Measurements from ENCODE around the gene HASPIN.

Gene HASPIN

DNA sequence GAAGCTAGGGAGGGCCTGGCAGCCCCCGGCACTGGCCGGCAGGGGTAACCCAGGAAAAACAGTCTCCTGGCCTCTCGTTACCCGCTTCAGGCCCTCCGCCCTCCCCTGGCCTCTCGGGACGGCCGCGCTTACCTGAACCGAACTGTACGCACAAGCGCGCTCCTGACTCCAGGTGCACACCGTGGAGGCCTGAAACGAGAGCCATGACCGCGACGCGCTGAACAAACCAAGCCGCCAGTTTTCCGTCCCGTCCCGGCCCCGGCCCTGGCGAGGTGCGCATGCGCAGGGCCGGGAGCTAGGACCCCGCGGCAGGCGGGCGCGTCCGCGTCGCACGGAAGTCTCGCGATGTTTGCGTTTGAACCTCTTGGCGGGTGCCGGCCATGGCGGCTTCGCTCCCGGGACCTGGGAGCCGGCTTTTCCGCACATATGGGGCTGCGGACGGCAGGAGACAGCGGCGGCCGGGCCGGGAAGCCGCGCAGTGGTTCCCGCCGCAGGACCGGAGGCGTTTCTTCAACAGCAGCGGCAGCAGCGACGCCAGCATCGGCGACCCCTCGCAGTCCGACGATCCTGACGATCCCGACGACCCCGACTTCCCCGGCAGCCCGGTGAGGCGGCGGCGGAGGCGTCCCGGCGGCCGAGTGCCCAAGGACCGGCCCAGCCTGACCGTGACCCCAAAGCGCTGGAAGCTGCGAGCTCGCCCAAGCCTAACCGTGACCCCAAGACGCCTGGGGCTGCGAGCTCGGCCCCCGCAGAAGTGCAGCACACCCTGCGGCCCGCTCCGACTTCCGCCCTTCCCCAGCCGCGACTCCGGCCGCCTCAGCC is at the start of gene HASPIN:
TSS of gene HASPIN (plus strand) at position 348 of the 822 bp plus-strand sequence. CDS start at position 381, 33 bp downstream.
- DNase-seq (ENCODE audit: low read depth in 2 of 2), result peak; percentile 91 to 92

GRCh38 chr17:3675886-3676285 is 47.8 kb upstream of the HASPIN start:
- DNase-seq (ENCODE audit: low read depth in 2 of 2), result no peak

DNA sequence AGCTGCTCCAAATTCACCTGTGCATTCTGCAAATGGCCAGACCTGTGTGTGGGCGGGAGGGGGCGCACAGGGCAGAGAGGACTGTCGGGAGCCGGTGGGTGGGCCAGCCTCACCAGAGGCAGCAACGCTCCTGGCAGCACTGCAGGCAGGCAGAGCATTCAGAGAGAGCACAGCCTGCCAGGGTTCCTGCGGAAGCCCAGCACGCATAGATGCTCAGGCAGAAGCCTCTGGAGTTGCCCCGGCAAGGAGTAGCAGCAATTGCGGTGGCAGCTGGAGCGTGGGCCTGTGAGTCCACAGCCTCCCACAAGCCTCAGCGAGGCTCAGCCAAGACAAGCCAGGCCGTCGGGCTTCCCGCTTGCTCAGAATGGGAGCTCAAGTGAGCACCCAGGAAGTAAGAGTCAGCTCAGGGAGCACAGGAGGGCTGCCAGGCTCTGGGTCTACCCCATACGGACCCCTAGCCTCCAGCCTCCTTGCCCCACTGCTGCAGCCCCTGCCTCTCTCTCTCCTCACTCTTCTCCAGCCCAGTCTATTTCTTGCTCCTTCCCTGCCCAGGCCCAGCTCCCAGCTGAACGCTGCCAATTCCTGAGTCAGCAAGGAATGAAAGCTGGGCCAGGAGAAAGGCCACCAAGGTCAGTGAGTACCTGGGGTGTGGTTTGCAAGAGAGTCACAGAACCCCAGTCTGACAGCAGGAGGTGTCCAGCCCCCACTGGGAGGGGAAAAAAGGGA is 45.4 kb upstream of the HASPIN start:
- DNase-seq (ENCODE audit: low read depth in 2 of 2), result no peak

DNA sequence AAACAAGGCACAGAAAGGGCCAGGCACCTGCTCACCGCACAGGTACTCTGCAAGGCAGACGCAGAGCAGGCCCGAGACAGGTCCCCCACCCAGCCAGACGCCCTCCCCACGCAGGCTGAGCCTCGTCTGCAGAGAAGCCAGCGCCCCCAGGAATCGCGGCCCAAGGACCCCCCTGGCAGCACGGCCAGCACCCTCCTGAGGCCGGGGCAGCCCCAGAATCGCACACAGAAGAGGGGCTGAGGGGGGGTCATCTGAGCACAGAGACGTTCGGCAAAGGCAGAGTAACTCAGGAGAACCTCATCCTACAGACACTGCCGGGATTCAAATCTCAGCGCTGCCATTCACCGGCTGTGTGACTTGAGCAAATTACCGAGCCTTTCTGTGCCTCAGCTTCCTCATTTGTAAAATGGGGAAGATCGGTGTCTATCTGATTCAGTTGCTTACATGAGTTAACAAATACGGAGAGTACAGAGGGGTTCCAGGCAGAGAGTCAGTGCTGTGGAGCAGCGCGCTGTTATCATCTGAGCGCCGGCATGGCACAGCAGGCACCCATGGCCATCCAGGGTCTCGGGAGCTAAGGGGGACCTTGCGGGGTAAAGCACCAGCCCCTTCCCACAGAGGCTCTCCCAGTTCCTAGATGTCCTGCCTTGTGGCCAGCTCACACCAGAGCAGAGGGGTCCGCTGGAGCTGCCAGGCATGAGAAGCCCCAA is 44.7 kb upstream of the HASPIN start:
- DNase-seq (ENCODE audit: low read depth in 2 of 2), result no peak

DNA sequence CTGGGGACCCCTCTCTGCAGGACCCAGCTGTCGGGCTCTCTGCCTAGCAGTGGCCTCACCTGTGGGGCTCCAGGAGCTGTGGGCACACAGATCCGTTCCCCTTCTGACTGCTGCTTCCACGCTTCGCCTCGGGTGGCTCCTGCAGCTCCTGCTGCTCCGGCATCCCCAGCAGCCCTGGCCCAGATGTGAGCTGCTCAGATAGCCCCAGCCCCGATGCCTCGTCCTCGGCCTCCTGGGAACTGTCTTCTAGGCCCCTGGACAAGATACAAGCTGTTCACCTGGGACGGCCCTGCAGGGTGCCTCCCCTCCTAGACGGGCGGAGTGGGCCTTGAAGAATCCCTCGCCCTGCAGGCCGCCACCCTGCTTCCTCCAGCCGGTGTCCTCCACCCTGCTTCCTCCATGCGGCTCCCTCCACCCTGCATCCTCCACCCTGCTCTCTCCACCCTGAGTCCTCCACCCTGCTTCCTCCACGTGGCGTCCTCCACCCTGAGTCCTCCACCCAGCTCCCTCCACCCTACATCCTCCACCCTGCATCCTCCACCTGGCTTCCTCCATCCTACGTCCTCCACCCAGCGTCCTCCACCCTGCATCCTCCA is 44.1 kb upstream of the HASPIN start:
- no peak for DNase-seq (ENCODE audit: low read depth in 2 of 2)

DNA sequence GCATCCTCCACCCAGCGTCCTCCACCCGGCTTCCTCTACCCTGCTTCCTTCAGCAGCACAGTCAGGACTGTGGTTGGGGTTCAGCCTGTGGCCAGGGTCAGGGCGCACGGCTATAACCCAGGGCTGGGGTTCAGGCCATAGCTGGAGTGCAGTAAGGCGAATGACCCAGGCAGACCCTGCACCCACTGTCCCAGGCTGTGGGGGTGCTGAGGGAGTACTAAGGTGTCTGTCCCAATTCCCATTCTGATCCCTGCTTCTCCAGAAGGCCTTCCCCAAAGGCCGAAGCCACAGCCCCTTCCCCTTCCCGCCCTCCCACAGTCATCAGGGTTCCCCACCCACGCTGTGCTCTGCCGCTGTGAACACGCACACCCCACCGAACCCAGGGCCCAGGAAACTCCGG is 42.6 kb upstream of the HASPIN start:
- DNase-seq (ENCODE audit: low read depth in 2 of 2), result no peak

DNA sequence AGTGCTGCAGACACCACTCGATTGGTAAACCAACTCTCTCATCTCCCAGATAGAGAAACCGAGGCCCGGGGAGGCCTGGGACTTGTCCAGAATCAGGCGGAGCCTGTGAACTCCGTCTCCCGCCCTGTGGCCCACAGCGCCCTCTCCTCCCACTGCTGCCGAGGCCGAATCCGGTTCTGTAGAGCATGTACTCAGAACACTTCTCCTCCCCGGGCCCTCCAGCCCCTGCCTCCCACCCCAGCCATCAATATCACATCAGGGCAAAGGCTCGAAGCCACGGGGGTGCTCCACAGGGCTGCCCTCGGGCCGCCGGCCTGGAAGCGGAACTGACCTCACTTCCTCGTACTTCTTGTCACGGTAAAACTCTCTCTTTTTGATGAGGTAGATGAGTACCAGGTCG is 42.1 kb upstream of the HASPIN start:
- DNase-seq (ENCODE audit: low read depth in 2 of 2), result no peak

DNA sequence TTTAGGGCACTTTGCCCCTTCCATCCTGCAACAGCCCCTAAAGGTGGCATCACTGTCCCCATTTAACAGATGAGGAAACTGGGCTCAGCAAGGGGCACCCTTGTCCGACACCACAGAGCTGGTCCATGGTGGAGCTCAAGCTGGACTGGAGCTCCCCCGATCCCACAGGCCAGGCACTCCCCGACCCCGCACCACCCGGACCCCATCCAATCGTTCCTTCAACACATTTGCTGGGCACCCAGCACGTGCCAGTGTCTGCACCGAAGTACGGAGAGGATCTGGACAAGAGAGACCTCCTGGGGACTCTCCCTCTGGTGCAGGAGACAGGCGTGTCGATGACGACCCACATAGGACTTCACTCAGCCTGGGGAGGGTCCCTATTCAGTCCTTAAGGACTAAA is 41.7 kb upstream of the HASPIN start:
- DNase-seq (ENCODE audit: low read depth in 2 of 2), result no peak

- DNase-seq (ENCODE audit: low read depth in 2 of 2), result peak; percentile 41 to 51
Measured at GRCh38 chr17:3683054-3683511, 40.6 kb upstream of the HASPIN start.

DNA sequence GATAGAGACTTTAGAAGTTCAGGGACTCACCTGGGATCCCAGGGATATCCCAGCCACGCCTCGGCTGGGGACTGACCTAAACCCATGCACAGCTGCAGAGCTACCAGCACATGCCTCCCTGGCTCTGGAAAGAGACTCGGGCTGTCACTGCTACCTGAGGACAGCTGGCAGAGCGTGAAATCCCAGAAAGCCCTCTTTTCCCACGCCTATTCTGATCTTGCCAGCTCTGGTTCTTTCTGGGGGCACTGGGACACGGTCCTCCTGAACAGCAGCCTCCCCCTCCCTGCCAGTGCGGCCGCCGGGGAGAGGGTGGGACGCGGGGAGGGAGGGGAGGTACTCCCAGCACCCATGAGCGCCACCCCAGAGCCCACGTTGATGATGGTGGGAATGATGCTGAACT is 38.5 kb upstream of the HASPIN start:
- DNase-seq (ENCODE audit: low read depth in 2 of 2), result no peak

DNA sequence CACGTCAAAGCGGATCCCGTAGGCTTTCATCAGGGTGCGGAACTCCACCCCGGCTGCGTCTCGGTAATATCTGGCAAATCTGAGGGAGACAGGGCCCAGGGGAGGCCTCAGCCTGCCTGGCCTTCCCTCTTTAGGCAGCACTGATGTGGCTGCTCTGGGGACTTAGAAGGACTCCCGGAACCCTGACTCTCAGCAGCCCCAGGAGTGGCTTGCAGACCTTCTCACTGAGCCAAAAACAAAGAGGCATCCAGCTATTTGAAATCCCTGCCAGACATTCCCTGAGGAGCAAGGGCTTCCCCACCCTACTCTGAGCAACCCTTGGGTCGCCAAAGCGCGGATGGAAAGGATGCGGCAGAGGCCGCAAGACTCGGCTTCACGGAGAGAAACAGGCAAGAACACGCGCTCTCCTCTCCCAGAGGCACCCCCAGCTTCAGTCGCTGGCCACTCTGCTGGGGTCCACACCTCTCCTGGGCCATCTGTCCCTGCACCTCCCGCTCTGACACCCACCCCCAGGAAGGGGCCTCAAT is 35.6 kb upstream of the HASPIN start:
- no peak for DNase-seq (ENCODE audit: low read depth in 2 of 2)

DNA sequence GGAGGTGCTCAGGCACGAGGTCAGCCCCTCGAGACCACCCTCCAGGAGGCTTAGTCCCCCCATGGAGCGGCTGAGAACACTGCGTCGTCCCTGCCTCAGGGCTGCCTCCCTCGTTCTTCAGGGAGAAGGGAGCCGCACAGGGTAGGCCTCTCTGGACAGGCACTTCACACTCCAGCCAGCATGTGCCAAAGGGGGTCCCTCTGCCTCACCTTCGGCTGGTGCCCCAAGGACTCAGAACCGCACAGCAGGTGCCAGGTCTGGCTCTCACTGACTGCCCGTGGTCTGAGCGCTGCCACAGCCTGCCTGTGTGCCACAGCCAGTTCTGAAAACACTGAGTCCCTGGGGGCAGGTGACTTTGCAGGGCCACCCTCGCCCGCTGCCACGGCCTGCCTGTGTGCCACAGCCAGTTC is 34.8 kb upstream of the HASPIN start:
- no peak for DNase-seq (ENCODE audit: low read depth in 2 of 2)

DNA sequence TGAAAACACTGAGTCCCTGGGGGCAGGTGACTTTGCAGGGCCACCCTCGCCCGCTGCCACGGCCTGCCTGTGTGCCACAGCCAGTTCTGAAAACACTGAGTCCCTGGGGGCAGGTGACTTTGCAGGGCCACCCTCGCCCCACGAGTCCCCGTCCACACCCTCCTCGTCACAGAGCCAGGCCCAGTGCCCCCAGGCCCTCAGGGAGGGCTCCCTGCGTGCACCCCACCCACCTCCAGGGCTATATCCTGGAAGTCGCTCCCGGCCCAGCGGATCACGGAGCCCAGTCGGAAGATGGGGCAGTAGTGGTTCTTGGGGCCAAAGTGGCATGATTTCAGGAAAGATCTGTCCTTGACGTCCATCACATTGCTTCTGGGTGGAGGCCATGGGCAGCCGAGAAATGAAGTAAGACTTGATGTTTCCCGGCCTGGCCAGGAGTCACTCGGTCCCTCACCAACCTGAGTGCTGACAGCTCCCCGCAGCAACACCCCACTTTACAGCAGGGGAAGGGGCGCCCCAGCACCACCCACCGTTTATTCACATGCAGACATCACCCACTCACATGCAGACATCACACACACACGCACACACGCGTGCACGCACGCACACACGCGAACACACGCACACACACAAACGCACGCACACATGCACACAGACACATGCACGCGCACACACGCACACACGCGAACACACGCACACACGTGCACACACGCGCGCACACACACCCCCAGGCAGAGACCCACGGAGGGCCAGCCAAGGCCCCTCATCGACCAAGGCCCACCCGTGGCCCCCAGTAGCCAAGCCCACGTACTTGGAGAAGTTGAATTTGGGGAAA is 34.2 kb upstream of the HASPIN start:
- no peak for DNase-seq (ENCODE audit: low read depth in 2 of 2)

DNA sequence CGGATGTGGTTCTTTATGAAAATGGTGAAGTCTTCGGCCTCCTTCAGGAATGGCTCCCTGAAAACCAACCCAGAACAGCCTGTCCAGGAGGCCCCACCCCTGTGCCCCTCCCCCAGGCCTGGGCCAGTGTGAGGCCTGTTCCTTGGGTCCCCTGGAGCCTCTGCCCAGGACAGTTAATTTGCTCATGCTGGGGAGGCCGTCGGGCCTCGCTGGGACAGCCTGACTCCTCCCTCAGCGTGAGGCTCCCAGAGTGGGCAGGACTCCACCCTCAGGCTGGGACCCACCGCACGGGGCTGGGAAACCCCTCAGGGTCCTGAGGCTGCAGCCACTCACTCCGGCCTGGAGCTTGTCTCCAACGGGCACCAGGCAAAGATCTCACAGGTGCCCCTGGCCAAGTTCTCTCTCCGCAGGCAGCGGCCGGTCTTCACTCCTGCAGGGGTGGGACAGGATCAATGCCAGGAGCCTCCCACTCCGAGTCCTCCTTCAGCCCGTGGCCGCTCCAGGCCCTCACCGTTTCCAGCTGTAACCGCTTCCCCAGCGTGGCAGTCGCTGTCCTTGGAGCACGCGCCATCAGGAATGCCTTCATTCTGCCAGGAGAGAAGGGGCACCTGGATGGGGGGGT is 33.5 kb upstream of the HASPIN start:
- DNase-seq (ENCODE audit: low read depth in 2 of 2), result no peak

DNA sequence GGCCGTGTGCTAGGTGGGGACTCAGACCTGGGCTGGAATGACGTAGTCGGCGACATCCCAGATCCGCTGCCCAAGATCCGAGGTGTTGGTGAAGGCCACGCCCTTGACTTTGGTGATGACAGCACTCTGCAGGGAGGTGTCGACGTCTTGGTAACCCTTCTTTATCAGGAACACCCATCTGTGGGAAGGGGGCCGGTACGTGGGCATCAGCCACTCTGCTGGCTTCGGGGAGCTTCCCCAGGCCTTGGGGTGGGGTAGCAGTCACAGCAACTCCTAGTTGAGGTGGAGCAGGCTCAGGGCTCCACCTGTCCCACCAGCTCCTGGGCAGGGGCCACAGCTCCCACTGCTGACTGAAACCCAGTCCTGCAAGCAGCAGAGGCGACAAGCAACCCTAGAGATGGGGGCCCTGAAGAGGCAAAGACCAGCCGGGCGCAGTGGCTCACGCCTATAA is 32.1 kb upstream of the HASPIN start:
- DNase-seq (ENCODE audit: low read depth in 2 of 2), result no peak

GRCh38 chr17:3692346-3692745 is 31.4 kb upstream of the HASPIN start:
- no peak for DNase-seq (ENCODE audit: low read depth in 2 of 2)

DNA sequence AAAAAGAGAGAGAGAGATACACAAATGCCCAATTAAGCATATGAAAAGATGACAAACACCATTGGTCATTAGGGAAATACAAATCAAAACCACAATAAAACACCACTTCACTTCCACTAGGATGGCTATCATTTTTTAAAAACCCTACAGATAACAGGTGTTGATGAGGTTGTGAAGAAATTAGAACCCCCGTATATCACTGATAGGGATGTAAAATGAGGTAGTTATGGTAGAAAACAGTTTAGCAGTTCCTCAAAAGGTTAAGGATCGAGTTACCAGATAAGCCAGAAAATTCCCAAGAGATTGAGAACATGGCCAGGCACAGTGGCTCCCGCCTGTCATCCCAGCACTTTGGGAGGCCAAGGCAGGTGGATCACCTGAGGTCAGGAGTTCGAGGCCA is 30.6 kb upstream of the HASPIN start:
- no peak for DNase-seq (ENCODE audit: low read depth in 2 of 2)

DNA sequence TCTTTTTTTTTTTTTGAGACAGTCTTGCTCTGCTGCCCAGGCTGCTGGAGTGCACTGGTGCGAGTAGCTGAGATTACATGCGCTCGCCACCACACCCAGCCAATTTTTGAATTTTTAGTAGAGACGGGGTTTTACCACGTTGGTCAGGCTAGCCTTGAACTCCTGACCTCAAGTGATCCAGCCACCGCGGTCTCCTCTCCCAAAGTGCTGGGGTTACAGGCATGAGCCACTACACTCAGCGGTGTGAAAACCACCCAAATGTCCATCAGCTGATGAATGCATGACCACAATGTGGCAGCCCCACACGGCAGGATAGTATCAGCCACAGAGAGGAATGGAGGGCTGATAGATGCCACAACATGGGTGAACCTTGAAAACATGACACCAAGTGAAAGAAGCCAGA is 29.9 kb upstream of the HASPIN start:
- no peak for DNase-seq (ENCODE audit: low read depth in 2 of 2)

GRCh38 chr17:3695129-3695722 is 28.5 kb upstream of the HASPIN start:
- no peak for DNase-seq (ENCODE audit: low read depth in 2 of 2)

Measured in stimulated activated CD4-positive, alpha-beta T cell treated with anti-CD3 and anti-CD28 coated beads, Interleukin-1b, Interleukin-23, amount 100 ng/mL, for 4 hours (primary cell).